LoVo (cell line): Measurements from ENCODE around the gene TCF25.

Source experiments
- DNase-seq: peaks from one replicate; pipeline ENCODE4 v3.0.0-alpha.2; 2016; ENCODE audit warnings: low spot score

The TCF25 gene

DNA sequence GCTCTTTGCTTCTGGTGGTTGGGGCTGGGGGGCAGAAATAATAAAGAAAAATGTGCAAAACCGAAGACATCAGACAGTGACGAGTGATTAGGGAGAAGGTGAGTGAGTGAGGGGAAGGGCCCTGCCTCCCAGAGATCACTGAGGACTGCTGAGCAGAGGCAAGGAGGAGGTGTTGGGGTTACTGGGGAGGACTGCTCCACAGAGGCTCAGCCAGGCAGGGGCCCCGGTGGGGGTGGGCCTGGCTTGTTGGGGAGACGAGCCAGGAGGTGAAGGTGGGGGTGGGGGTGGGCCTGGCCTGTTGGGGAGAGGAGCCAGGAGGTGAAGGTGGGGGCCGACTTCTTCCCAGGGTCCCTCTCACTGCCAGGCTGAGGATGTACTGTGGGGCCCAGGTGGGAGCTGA is 73.1 kb downstream of the TCF25 start:
- DNase-seq: no peak

DNA sequence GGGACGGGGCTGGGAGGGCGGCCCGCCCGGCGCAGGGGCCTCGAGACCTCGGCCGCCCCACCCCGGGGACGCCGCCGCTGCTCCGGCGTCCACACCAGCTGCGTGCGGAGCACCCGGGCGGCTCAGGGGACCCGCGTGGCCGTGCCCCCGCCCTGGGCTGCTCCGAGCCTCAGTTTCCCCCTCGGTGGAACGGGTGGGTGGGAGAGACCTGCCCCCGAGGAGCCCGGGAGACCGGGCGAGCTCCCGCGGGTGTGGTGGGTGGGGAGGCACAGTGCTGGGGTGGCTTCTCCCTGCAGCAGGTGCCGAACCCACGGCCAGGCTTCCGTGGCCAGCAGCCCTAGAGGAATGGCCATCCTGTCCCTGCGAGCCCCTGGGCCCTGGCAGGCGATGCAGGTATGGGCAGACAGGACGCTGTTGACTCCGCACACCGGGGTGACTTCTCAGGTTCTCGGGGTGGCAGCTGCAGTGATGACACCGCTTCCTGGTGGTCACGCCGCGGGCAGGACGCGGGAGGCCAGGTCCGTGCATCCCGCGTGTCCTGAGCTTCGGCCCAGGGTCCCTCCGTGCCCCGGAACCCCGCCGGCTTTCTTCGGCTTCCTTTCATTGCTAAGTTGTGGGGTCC is 75.8 kb downstream of the TCF25 start:
- DNase-seq: no peak

DNA sequence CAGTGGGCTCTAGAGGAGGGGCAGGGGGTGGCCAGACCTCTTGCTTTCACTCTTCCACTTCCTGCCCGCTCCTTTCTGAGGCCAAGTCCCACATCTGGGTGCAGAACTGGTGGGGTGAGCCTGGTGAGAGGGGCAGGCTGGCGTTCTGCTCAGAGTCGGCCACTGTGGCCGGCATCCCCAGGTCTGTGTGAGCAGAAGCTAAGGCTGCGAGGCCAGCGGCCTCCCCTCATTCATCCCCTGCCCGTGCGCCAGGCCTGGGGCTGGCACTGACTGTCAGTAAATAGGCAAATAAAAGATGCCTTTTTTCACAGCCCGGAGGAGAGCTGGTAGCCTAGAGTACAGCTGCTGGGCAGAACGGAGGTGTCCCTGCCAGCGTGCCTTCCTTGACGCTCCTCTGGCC is 76.4 kb downstream of the TCF25 start:
- no peak for DNase-seq

DNA sequence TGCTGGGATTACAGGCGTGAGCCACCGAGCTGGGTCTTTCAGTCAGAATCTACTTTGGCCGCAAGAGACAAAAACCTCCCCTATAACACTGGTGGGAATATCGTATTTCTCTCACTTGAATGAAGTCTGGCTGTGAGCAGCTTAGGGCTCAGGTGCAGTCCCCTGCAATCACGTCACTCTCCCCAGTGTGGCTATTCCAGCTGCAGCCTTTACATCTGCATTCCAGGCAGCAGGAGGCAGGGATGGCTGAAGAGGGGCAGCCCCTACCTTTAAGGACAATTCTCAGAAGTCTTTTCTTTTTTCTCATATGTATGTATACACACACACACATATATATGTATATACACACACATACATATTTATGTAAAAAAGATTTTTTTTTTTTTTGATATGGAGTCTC is 78.1 kb downstream of the TCF25 start:
- no peak for DNase-seq

DNA sequence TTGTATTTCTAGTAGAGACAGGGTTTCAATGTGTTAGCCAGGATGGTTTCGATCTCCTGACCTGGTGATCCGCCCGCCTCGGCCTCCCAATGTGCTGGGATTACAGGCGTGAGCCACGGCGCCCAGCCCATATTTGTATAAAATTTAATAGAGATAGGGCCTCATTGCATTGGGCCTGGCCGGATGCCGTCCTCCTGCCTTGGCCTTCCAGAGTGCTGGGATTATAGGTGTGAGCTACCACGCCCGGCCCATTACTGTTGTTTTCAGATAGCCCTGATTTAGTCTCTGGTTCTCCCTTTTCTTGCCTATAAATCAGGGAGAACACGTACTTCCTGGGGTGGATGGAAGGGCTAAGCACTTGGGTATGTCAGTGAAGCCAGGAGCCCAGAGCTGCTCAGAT is 78.7 kb downstream of the TCF25 start:
- DNase-seq: no peak

GRCh38 chr16:89952551-89952950 is 79.2 kb downstream of the TCF25 start:
- DNase-seq: no peak

GRCh38 chr16:89953671-89954406 is 80.4 kb downstream of the TCF25 start:
- no peak for DNase-seq

- DNase-seq: no peak
These were observed 81.1 kb downstream of the TCF25 start for GRCh38 chr16:89954462-89954861.

- no peak for DNase-seq
These were observed 81.8 kb downstream of the TCF25 start for GRCh38 chr16:89955001-89955685.

GRCh38 chr16:89956505-89957215 is 83.3 kb downstream of the TCF25 start:
- DNase-seq: no peak

GRCh38 chr16:89957216-89957785 is 83.9 kb downstream of the TCF25 start:
- no peak for DNase-seq

- no peak for DNase-seq
These were observed 84.7 kb downstream of the TCF25 start for GRCh38 chr16:89958068-89958467.

GRCh38 chr16:89958596-89958995 is 85.2 kb downstream of the TCF25 start:
- DNase-seq: no peak

GRCh38 chr16:89960966-89961365 is 87.6 kb downstream of the TCF25 start:
- no peak for DNase-seq
